SH-SY5Y (cell line): Measurements from ENCODE around the gene PTRH1.

Experiments
- GATA2 ChIP-seq: IDR thresholded peaks from 2 replicates; pipeline ENCODE4 v1.6.1; 2011; ENCODE audit warnings: mild to moderate bottlenecking, low read depth, low read length
- GATA3 ChIP-seq: IDR thresholded peaks from 2 replicates; pipeline ENCODE4 v1.6.1; 2011; ENCODE audit warnings: low read depth, mild to moderate bottlenecking, low read length, moderate library complexity

The PTRH1 gene

GRCh38 chr9:127698985-127699670 is 16.3 kb downstream of the PTRH1 start:
- TF ChIP-seq GATA2 (no peak), GATA3 (no peak)

GRCh38 chr9:127698386-127698785 is 17.1 kb downstream of the PTRH1 start:
- TF ChIP-seq GATA3 (no peak), GATA2 (no peak)

GRCh38 chr9:127697575-127697974 is 17.9 kb downstream of the PTRH1 start:
- TF ChIP-seq GATA2 (no peak), GATA3 (no peak)

- TF ChIP-seq GATA2: no peak
- TF ChIP-seq GATA3: no peak
Measured at GRCh38 chr9:127694890-127695720, 20.4 kb downstream of the PTRH1 start.

- TF ChIP-seq GATA2 (no peak), GATA3 (no peak)
Measured at GRCh38 chr9:127693697-127694096, 21.8 kb downstream of the PTRH1 start.

- no peak for TF ChIP-seq GATA2
- no peak for TF ChIP-seq GATA3
Measured at GRCh38 chr9:127693143-127693542, 22.3 kb downstream of the PTRH1 start.

GRCh38 chr9:127692071-127692470 is 23.4 kb downstream of the PTRH1 start:
- TF ChIP-seq GATA3: no peak
- no peak for TF ChIP-seq GATA2

- TF ChIP-seq GATA3: no peak
- no peak for TF ChIP-seq GATA2
Measured at GRCh38 chr9:127690735-127691134, 24.7 kb downstream of the PTRH1 start.

GRCh38 chr9:127689329-127690000 is 26.0 kb downstream of the PTRH1 start:
- no peak for TF ChIP-seq GATA3
- no peak for TF ChIP-seq GATA2

GRCh38 chr9:127686461-127687393 is 28.7 kb downstream of the PTRH1 start:
- TF ChIP-seq GATA3 (no peak), GATA2 (no peak)

- TF ChIP-seq GATA2 (no peak), GATA3 (no peak)
Measured at GRCh38 chr9:127684576-127684975, 30.9 kb downstream of the PTRH1 start.

- TF ChIP-seq GATA2: no peak
- TF ChIP-seq GATA3: no peak
Measured at GRCh38 chr9:127683723-127684122, 31.7 kb downstream of the PTRH1 start.

GRCh38 chr9:127682351-127683136 is 32.9 kb downstream of the PTRH1 start:
- no peak for TF ChIP-seq GATA2
- no peak for TF ChIP-seq GATA3
